Measurements from ENCODE around the gene PPP3R1. TPM values are rescaled to one million over a fixed set of nuclear protein-coding genes. Genes with fewer than 3 reads are reported as not detected.

Gene PPP3R1
- total and polyA plus RNA-seq, 2 experiments from 2014 or later = 7.9 to 49.6 TPM

- TF ChIP-seq REST (IDR thresholded peaks at IDR 0.05; ENCODE audit: unreplicated experiment) = no peak
- TF ChIP-seq ZNF114 (CRISPR knock-in tag; IDR thresholded peaks at IDR 0.05) = no peak
These were observed 118.2 kb downstream of the PPP3R1 start (continued) for GRCh38 chr2:68134120-68134519.

Other genes with a start within 250 kb of the PPP3R1 start
- gene C1D, start 189.5 kb downstream of the PPP3R1 start, total RNA-seq (2014; rRNA removed; shearing (Covaris generic)) = 29.6 and 30.1 TPM in 2 replicates
- gene C1D, start 189.5 kb downstream of the PPP3R1 start, polyA plus RNA-seq (2016; fragmentation: Nextera tagmentation; extraction: Ambion mirVana) = 36.6 and 39.7 TPM in 2 replicates
- 31.1 and 34.6 TPM in 2 replicates for gene PNO1, start 94.6 kb downstream of the PPP3R1 start, total RNA-seq (2014; rRNA removed; shearing (Covaris generic))
- 39.4 and 43.7 TPM in 2 replicates for gene PNO1, start 94.6 kb downstream of the PPP3R1 start, polyA plus RNA-seq (2016; fragmentation: Nextera tagmentation; extraction: Ambion mirVana)
- gene CNRIP1, start 67.4 kb upstream of the PPP3R1 start, total RNA-seq (2014; rRNA removed; shearing (Covaris generic)) = 5.9 and 6.9 TPM in 2 replicates
- 5.2 and 5.9 TPM in 2 replicates for gene CNRIP1, start 67.4 kb upstream of the PPP3R1 start, polyA plus RNA-seq (2016; fragmentation: Nextera tagmentation; extraction: Ambion mirVana)
- gene PLEK, start 112.8 kb upstream of the PPP3R1 start, total RNA-seq (2014; rRNA removed; shearing (Covaris generic)) = not detected in 2 replicates
- gene PLEK, start 112.8 kb upstream of the PPP3R1 start, polyA plus RNA-seq (2016; fragmentation: Nextera tagmentation; extraction: Ambion mirVana) = 0.06 and 0.12 TPM in 2 replicates
- gene FBXO48, start 214.8 kb upstream of the PPP3R1 start, total RNA-seq (2014; rRNA removed; shearing (Covaris generic)) = 1.1 and 1.3 TPM in 2 replicates
- gene FBXO48, start 214.8 kb upstream of the PPP3R1 start, polyA plus RNA-seq (2016; fragmentation: Nextera tagmentation; extraction: Ambion mirVana) = 0.96 and 1.3 TPM in 2 replicates
- 3.7 and 6.6 TPM in 2 replicates for gene APLF, start 215.1 kb upstream of the PPP3R1 start, total RNA-seq (2014; rRNA removed; shearing (Covaris generic))
- 2.4 and 3.0 TPM in 2 replicates for gene APLF, start 215.1 kb upstream of the PPP3R1 start, polyA plus RNA-seq (2016; fragmentation: Nextera tagmentation; extraction: Ambion mirVana)